ENCODE results near the gene TTC7B. TPM values are rescaled to one million over a fixed set of nuclear protein-coding genes. Genes with fewer than 3 reads are reported as not detected.

The TTC7B gene
- total and polyA plus RNA-seq, 2 of the 8 experiments (the other 6 are each of a cell fraction or from before 2014, with no cell fraction given), result 23.7 to 34.0 TPM

- Histone ChIP-seq H3K23ac (ENCODE audit: insufficient read length) (no peak overlapping the region), H3K9ac (replicated peaks in 1 of 4; ENCODE audit: extremely low read depth in 1 of 4, low read depth in 3 of 4, low read length in 3 of 4) (no peak overlapping the region), H4K8ac (ENCODE audit: extremely low read depth, insufficient read depth, low read length) (no peak overlapping the region), H2AFZ (ENCODE audit: low read length) (no peak overlapping the region), H2BK20ac (ENCODE audit: low read length) (no peak overlapping the region), H4K5ac (ENCODE audit: insufficient read length, low read depth, low read length) (no peak overlapping the region), H2AK5ac (ENCODE audit: low read depth, low read length) (no peak overlapping the region), H4K20me1 (replicated peaks in 1 of 2; ENCODE audit: control insufficient read depth in 1 of 2, insufficient read depth in 2 of 2, low read length in 2 of 2) (peaks cover 0 to 3% of the 10 kb centered on the region in 2 experiments), H3K18ac (ENCODE audit: extremely low read depth, low read length) (no peak overlapping the region), H2BK5ac (ENCODE audit: low read depth, low read length) (no peak overlapping the region), H2BK120ac (replicated peaks; ENCODE audit: low read depth, low read length) (no peak overlapping the region), H3K79me1 (ENCODE audit: low read depth, low read length) (peaks cover 12% of the 10 kb centered on the region; the same call in 1 of the 2 replicates), H3K9me3 (ENCODE audit: insufficient read depth in 2 of 2, low read depth in 1 of 2, low read length in 1 of 2) (no peaks in the 10 kb centered on the region), H3K36me3 (ENCODE audit: control insufficient read depth in 2 of 4, insufficient read depth in 4 of 4, low read length in 3 of 4) (no peaks in the 10 kb centered on the region), H3K79me2 (ENCODE audit: control insufficient read depth in 1 of 2, insufficient read depth in 2 of 2, low read length in 2 of 2) (peaks cover 0 to 3% of the 10 kb centered on the region in 2 experiments; a peak in 1 of 4 replicates), H3K4ac (replicated peaks; ENCODE audit: insufficient read length, low read depth, low read length) (no peak overlapping the region), H4K91ac (replicated peaks; ENCODE audit: insufficient read length, low read length) (no peak overlapping the region), H2BK15ac (ENCODE audit: low read length) (no peak overlapping the region), H3K27ac (ENCODE audit: low read depth, low read length) (no peak overlapping the region), H3K23me2 (ENCODE audit: low read depth, low read length) (no peaks in the 10 kb centered on the region; the same call in 1 of the 2 replicates), H3K56ac (replicated peaks; ENCODE audit: insufficient read length, low read depth, low read length) (no peak overlapping the region), H2BK12ac (ENCODE audit: low read depth, low read length) (no peak overlapping the region), H3K4me3 (ENCODE audit: extremely low read depth in 1 of 4, insufficient read depth in 2 of 4, low read depth in 3 of 4, low read length in 4 of 4) (no peak overlapping the region), H3K14ac (ENCODE audit: insufficient read length) (no peak overlapping the region), H3K4me1 (replicated peaks in 1 of 4; ENCODE audit: control insufficient read depth in 3 of 4, insufficient read depth in 4 of 4, low read length in 3 of 4) (peaks cover 0 to 5% (median 0%) of the 10 kb centered on the region in 4 experiments; a peak in 3 of 7 replicates), H3K27me3 (replicated peaks in 1 of 4; ENCODE audit: control insufficient read depth in 3 of 4, extremely low read depth in 1 of 4, insufficient read depth in 3 of 4, low read length in 3 of 4) (no peaks in the 10 kb centered on the region), H3K4me2 (ENCODE audit: insufficient read depth in 1 of 2, low read depth in 2 of 2, low read length in 2 of 2) (no peak overlapping the region)
- DNase-seq (ENCODE audit: low read depth in 1 of 2, low spot score in 2 of 2) (no peak), FAIRE-seq (no peak)
- WGBS, 2 experiments (ENCODE audit: extremely low coverage in 1 of 2, insufficient coverage in 1 of 2, insufficient read length in 1 of 2, insufficient replicate concordance in 2 of 2, low coverage in 1 of 2, low lambda C conversion rate in 2 of 2, missing lambda C conversion rate in 1 of 2), result 84% methylated on average over 15 of the region's 15 CpGs; no CpG with 5 or more reads in 1 of the 2 experiments
- POLR2A ChIA-PET (ENCODE audit: partially characterized antibody), result no interaction called here
- CTCF ChIA-PET (ENCODE audit: partially characterized antibody), result interaction anchor here (1.0 kb wide), 1 partner anchor 50 kb away, joined by 4 read pairs; no protein-coding TSS in a partner anchor
- TF ChIP-seq HDAC6 (IDR thresholded peaks at IDR 0.05; ENCODE audit: low read depth, low read length) (no peak), CREB1 (IDR thresholded peaks at IDR 0.05) (no peak), CHD2 (IDR thresholded peaks at IDR 0.05; ENCODE audit: low read length) (no peak), CTCF (IDR thresholded peaks at IDR 0.05; ENCODE audit: control extremely low read depth in 1 of 3, insufficient read depth in 1 of 3, low read depth in 1 of 3, low read length in 3 of 3) (no peak), ATF3 (IDR thresholded peaks at IDR 0.05; ENCODE audit: insufficient read depth, low read depth, low read length) (no peak), KDM5A (IDR thresholded peaks at IDR 0.05; ENCODE audit: low read length) (no peak), POLR2AphosphoS5 (IDR thresholded peaks at IDR 0.05; ENCODE audit: low read depth, low read length) (no peak), CEBPB (IDR thresholded peaks at IDR 0.05; ENCODE audit: low read depth, low read length) (no peak), POLR2A (IDR thresholded peaks at IDR 0.05; ENCODE audit: control extremely low read depth in 1 of 2, low read depth in 2 of 2, low read length in 2 of 2) (no peak), EZH2 (IDR thresholded peaks at IDR 0.05; ENCODE audit: low read depth, low read length, severe bottlenecking) (no peak)
Measured at GRCh38 chr14:90808759-90809529, 7.3 kb downstream of the TTC7B start.
